Measurements from ENCODE around the gene EXO5. TPM values are rescaled to one million over a fixed set of nuclear protein-coding genes. Genes with fewer than 3 reads are reported as not detected.
A peak's percentile ranks its signal among the peaks of the same experiment; 100 is the strongest.

EXO5 gene, protein sequence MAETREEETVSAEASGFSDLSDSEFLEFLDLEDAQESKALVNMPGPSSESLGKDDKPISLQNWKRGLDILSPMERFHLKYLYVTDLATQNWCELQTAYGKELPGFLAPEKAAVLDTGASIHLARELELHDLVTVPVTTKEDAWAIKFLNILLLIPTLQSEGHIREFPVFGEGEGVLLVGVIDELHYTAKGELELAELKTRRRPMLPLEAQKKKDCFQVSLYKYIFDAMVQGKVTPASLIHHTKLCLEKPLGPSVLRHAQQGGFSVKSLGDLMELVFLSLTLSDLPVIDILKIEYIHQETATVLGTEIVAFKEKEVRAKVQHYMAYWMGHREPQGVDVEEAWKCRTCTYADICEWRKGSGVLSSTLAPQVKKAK
- 5.3 TPM for total RNA-seq (2013)
- polyA plus RNA-seq (1 to 10 TPM; 1.5 to 3.4 (median 2.6) TPM), polyA minus RNA-seq (2.5 and 4.8 TPM in 2 replicates), total RNA-seq (1.3 to 3.5 (median 2.9) reads per million in 11 experiments)

DNA sequence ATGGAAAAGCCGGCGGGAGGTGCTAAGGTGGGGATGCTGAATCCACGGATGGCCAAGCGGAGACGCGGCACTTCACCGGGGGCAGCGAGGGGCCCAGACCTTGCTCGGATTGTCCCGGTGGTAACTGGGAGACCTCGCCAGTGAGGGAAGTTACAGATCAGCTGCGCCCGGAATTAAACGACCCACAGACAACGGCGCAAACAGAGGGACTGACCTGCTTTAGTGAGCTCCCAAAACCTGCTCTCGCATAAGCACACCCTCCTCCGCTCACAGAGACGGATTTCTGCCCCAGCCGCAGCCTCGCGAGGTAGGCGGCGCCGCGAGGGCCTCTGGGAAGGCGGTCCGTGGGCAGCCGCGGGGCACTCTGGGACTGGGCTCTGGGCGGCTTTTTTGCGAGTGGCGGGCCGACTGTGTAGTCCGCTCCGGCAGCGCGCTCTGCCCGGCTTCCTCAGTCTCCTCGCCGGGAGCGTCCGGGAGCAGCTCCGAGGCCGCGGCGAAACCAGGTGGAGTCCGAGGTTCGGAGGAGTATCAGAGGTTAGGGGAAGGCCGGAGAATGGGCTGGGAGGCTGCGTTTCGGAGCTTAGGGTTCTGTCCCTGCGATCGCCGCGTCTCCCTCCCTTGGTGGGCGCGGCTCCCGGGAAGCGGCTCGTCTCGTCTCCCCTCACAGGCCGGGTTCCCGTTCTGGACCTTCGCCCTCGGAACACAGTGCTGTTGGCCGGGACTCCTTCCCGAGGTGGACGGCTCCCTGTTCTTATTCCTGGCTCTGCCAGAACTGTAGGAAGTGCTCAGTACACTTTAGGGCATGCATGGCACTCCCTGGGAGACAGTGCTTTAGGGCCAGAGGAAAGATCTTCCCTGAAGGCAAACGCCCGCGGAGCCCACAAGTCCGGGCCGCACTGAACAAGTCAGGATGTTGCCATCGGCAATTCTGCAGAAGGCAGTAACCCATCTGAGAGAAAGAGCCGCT, at the start of gene EXO5:
EXO5 (plus strand) TSS at position 393 of the 967 bp plus-strand sequence. CDS start 5,778 bp downstream, outside the sequence.
- WGBS (ENCODE audit: insufficient coverage) = 1% methylated on average over 73 of the region's 76 CpGs
- Mint-ChIP-seq H3K27ac (peak within 1 kb of the TSS; percentile 65 to 89 (median 78)), H3K9me3 (peaks cover 40 to 73% (median 59%) of the 10 kb centered on the region in 7 donors), H3K27me3 (ENCODE audit: low read depth in 3 of 3) (peaks cover 0 to 3% (median 2%) of the 10 kb centered on the region in 3 donors), H3K36me3 (peaks cover 9 to 33% of the 10 kb centered on the region in 2 donors), H3K4me3 (peak within 1 kb of the TSS; percentile 91 to 95), H3K4me1 (peaks cover 13% of the 10 kb centered on the region)
- TF ChIP-seq, protein P1, sequence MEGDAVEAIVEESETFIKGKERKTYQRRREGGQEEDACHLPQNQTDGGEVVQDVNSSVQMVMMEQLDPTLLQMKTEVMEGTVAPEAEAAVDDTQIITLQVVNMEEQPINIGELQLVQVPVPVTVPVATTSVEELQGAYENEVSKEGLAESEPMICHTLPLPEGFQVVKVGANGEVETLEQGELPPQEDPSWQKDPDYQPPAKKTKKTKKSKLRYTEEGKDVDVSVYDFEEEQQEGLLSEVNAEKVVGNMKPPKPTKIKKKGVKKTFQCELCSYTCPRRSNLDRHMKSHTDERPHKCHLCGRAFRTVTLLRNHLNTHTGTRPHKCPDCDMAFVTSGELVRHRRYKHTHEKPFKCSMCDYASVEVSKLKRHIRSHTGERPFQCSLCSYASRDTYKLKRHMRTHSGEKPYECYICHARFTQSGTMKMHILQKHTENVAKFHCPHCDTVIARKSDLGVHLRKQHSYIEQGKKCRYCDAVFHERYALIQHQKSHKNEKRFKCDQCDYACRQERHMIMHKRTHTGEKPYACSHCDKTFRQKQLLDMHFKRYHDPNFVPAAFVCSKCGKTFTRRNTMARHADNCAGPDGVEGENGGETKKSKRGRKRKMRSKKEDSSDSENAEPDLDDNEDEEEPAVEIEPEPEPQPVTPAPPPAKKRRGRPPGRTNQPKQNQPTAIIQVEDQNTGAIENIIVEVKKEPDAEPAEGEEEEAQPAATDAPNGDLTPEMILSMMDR (IDR thresholded peaks at IDR 0.05) = no peak
- peak within 1 kb of the TSS; percentile 92 for H2AFZ ChIP-seq (ENCODE audit: insufficient read depth, low read depth, low read length, poor library complexity, severe bottlenecking)
- no peaks in the 10 kb centered on the region for H3K27me3 ChIP-seq (ENCODE audit: control insufficient read depth in 2 of 2, insufficient read depth in 2 of 2, low read length in 2 of 2)
- H3K27ac ChIP-seq (ENCODE audit: low read depth in 1 of 2, low read length in 2 of 2) = peak within 1 kb of the TSS; percentile 58 to 77
- peaks cover 11% of the 10 kb centered on the region for H3K79me2 ChIP-seq (ENCODE audit: insufficient read depth, low read length)
- peaks cover 44 to 46% of the 10 kb centered on the region in 2 donors for H3K9me3 ChIP-seq (replicated peaks in 1 of 2; ENCODE audit: control insufficient read depth in 1 of 2, insufficient read depth in 1 of 2, low read length in 2 of 2)
- no peaks in the 10 kb centered on the region for H4K20me1 ChIP-seq (ENCODE audit: insufficient read depth, low read length)
- H3K4me3 ChIP-seq (replicated peaks in 1 of 3; ENCODE audit: low read depth in 2 of 3, low read length in 3 of 3) = peak within 1 kb of the TSS; percentile 66 to 85 (median 79)
- H3K9ac ChIP-seq (ENCODE audit: insufficient read depth, low read length, poor library complexity, severe bottlenecking) = peak within 1 kb of the TSS; percentile 75
- peak within 1 kb of the TSS; percentile 86 for H3K4me2 ChIP-seq (replicated peaks; ENCODE audit: extremely low read depth, low read length, poor library complexity, severe bottlenecking)
- DNase-seq = peak; percentile 50 to 56 (median 55)
- intact Hi-C loops (cut with micrococcal nuclease) = no loop called here
- H3K36me3 ChIP-seq (replicated peaks in 1 of 2; ENCODE audit: control insufficient read depth in 1 of 2, insufficient read depth in 2 of 2, low read length in 2 of 2) = peaks cover 0 to 5% of the 10 kb centered on the region in 2 donors
- peaks cover 10 to 14% of the 10 kb centered on the region in 2 donors for H3K4me1 ChIP-seq (ENCODE audit: control insufficient read depth in 1 of 2, insufficient read depth in 2 of 2, low read length in 2 of 2)
